Measurements from ENCODE around the gene PPP2R1A.
"Not testable (repeated sequence)": the region's sequence is repeated elsewhere in the genome, so short reads cannot be mapped to it uniquely, and the experiment has no call there.

The PPP2R1A gene

GRCh38 chr19:52200755-52201391 is 11.0 kb downstream of the PPP2R1A start:
- DNase-seq (ENCODE audit: low spot score), result not testable (repeated sequence)

DNA sequence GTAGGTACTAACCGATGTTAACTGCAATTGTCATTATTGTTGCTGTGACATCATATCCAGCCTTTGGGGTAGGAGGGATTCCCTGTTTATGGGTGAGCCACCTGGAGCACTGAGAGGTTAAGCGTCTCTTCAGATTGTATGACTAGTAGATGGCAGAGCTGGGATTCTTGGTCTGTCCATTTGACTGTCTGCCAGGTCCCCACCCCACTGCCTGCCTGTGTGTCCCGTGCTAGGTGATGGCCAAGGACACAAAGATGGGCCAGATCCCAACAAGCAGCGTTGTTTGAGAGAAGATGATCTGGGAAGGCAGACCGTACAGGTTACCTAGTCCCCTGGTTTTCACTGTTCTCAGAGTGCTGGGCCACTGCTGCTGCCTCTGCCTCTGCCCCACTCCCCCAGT is 16.6 kb downstream of the PPP2R1A start:
- DNase-seq (ENCODE audit: low spot score), result no peak

GRCh38 chr19:52211203-52211602 is 21.4 kb downstream of the PPP2R1A start:
- DNase-seq (ENCODE audit: low spot score), result no peak

DNA sequence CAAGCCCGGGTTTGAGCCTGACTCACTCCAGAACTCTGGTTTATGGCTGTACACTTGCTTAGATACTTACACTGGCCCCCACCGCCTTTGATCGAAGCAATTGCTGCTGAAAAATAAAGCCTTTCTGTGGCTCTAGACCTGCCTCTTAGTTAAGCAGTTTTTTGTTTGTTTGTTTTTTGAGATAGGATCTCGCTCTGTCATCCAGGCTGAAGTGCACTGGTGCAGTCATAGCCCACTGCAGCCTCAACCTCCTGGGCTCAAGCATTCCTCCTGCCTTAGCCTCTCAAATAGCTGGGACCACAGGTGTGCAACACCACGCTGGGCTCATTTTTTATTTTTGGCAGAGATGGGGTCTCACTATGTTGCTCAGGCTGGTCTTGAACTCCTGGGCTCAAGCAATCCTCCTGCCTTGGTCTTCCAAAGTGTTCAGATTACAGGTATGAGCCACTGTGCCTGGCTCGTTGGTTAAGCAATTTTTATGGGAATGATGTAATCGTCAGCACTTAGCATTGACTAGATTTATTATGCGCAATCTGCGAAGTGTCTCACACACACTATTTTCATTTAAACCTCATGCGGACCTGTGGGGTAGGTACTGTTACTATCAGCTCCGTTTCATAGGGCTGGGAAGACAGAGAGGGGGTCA is 22.2 kb downstream of the PPP2R1A start:
- DNase-seq (ENCODE audit: low spot score), result no peak

DNA sequence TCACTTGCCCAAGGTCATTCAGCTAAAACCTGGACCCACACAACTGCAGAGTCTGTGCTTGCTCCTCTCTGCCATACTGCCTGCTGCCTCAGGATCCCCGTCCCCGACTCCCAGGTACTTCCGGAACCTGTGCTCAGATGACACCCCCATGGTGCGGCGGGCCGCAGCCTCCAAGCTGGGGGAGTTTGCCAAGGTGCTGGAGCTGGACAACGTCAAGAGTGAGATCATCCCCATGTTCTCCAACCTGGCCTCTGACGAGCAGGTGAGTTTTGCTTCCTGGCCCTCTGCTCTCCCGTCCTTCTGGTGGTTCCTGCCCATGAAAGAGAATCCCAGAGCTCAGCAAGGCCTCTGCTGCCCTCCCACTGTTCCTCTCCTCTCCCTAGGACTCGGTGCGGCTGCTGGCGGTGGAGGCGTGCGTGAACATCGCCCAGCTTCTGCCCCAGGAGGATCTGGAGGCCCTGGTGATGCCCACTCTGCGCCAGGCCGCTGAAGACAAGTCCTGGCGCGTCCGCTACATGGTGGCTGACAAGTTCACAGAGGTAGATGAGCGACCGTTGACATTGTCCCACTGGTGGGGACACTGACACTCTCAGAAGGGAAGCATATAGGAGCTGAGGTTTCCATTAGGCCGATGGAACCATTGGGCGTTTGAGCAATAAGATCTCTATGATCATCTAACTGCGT is 22.9 kb downstream of the PPP2R1A start:
- no peak for DNase-seq (ENCODE audit: low spot score)

- no peak for DNase-seq (ENCODE audit: low spot score)
These were observed 24.4 kb downstream of the PPP2R1A start for GRCh38 chr19:52214241-52214640.

- DNase-seq (ENCODE audit: low spot score), result no peak
These were observed 26.5 kb downstream of the PPP2R1A start for GRCh38 chr19:52216401-52216800.

DNA sequence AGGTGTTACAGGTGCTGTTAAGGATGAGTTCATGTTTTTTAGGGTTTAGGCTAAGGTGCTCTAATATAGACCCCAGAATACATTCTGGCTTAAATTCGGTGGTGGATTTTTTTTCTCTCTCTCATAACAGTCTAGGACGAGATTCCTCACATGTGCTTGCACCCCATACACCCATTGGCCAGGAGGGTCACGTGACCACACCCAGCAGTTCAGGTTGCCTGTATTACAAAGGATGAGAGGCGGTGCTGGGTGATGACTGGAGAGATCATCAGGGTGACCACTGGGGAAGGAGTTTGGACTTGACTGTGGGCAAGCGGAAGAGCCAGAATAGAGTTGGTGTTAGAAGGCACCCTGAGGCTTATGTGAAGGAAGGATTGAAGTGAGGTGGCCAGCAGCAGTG is 27.7 kb downstream of the PPP2R1A start:
- DNase-seq (ENCODE audit: low spot score), result no peak

DNA sequence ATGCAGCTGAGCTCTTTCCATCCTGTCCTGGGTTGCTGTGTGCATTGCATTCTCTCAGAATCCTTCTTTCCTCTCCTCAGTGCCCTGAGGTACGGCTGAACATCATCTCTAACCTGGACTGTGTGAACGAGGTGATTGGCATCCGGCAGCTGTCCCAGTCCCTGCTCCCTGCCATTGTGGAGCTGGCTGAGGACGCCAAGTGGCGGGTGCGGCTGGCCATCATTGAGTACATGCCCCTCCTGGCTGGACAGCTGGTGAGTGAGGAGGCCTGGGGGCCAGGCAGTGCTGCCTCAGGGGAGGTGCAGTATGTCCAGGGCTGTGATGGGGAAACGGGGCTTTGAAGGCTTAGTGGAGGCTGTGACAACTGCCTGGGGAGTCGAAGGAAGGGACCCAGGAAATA is 29.8 kb downstream of the PPP2R1A start:
- DNase-seq (ENCODE audit: low spot score), result no peak

DNA sequence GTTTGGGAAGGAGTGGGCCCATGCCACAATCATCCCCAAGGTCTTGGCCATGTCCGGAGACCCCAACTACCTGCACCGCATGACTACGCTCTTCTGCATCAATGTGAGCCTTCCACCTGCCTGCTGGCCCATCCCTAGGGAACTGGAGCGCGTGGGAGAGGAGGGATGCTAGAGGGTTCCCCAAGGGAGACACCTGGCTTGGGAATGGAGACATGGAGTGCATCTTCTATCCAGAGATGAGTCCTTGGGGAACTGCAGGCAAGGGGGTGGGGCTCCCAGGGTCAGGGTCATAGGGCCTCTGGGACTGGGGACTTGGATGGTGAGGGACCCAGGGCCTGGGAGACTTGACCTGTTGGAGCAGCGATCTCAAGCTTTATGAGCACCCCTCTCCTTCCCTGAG is 31.2 kb downstream of the PPP2R1A start:
- no peak for DNase-seq (ENCODE audit: low spot score)

- no peak for DNase-seq (ENCODE audit: low spot score)
These were observed 32.1 kb downstream of the PPP2R1A start for GRCh38 chr19:52221831-52222375.

GRCh38 chr19:52224211-52224610 is 34.4 kb downstream of the PPP2R1A start:
- DNase-seq (ENCODE audit: low spot score), result no peak

- peak; percentile 15 for DNase-seq (ENCODE audit: low spot score)
These were observed 36.8 kb downstream of the PPP2R1A start for GRCh38 chr19:52226652-52227051.

- no peak for DNase-seq (ENCODE audit: low spot score)
These were observed 37.5 kb downstream of the PPP2R1A start for GRCh38 chr19:52227196-52227940.

GRCh38 chr19:52227980-52228379 is 38.1 kb downstream of the PPP2R1A start:
- DNase-seq (ENCODE audit: low spot score), result no peak

DNA sequence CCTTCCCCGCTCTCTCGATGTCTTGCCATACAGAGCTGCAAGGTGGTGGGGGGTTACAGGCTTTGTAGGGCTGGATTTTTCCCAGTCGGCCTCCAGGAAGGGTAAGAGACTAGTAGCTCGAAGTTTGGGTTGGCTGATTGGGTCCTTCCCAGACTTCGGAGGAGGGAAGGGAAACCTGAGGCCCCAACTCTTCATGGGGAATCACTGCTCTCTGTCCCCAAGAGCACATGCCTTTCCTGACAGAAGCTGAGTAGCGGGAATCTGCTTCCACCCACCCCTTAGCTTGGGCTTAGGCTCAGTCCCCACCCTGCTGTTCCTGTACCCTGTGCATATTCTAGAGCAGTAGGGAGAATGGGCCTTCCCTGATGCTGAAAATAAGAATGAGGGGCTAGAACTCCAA is 39.7 kb downstream of the PPP2R1A start:
- DNase-seq (ENCODE audit: low spot score), result no peak

GRCh38 chr19:52230685-52231084 is 40.8 kb downstream of the PPP2R1A start:
- no peak for DNase-seq (ENCODE audit: low spot score)

- DNase-seq (ENCODE audit: low spot score), result no peak
These were observed 41.5 kb downstream of the PPP2R1A start for GRCh38 chr19:52231154-52231910.

DNA sequence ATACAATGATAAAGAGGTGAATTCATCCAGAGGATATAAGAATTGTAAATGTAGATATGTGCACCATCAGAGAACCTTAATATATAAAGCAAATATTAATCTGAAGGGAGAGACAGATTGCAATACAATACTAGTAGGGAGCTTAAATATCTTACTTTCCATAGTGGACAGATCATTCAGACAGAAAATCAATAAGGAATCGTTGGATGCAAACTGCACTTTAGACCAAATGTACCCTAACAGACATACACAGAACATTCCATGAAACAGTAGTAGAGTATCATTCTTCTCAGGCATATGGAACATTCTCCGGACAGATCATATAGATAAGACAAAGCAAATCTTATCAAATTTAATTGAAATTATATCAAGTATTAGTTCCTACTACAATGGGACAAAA is 44.6 kb downstream of the PPP2R1A start:
- DNase-seq (ENCODE audit: low spot score), result no peak

- no peak for DNase-seq (ENCODE audit: low spot score)
These were observed 47.3 kb downstream of the PPP2R1A start for GRCh38 chr19:52237197-52237596.

DNA sequence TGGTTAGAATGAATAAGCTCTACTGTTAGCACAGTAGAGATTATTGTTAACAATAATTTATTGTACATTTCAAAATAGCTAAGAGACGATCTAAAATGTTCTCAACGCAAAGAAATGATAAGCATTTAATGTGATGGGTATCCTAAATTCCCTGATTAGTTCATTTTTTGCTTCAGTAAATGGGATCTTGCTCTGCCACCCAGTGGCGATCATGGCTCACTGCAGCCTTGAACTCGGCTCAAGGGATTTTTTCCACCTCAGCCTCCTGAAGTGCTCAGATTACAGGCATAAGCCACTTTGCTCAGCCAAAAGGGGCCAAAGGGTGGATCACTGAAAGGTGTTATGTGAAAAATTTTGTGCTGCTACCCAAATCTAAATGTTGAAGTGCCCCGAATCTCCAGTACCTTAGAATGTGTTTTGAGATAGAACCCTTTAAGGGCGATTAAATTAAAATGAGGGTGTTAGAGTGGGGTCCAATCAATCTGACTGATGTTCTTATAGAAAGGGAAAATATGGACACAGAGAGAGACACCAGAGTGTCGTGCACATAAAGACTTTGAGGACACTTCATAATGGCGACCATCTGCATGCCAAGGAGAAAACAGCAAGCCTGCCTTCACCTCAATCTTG is 48.0 kb downstream of the PPP2R1A start:
- peak; percentile 56 for DNase-seq (ENCODE audit: low spot score)

All from activated CD4-positive, alpha-beta T cell treated with anti-CD3 and anti-CD28 coated beads, Interleukin-2, Interleukin-4, amounts not matched to agents 100 ng/mL and 50 ng/mL, durations not matched to agents 16 hours and 8 hours (primary cell).